Measurements from ENCODE around the gene RBMY1F. TPM values are rescaled to one million over a fixed set of nuclear protein-coding genes. Genes with fewer than 3 reads are reported as not detected.
"Not testable (repeated sequence)": the region's sequence is repeated elsewhere in the genome, so short reads cannot be mapped to it uniquely, and the experiment has no call there.

Gene RBMY1F
- total RNA-seq, result not detected

DNA sequence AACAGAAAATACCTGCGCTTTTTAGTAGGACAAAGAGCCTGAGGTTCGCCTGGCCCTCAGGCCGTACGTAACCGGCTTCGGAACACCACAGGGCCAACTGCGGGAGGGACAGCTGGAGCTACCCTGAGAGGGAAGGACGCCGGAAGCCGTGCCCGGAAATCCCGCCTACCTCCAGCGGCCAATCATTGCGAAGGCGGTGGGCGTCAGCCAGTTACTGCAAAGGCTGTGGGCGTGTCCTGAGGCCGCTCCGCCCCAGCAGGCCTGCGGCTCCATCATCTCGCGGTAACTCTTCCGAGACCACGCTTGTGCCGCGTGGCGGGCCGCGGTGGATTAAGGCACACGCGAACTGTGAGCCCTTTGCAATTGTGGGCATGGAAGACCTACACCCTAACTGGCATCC lies at the start of gene RBMY1F:
Gene RBMY1F, minus strand, starts transcription at position 101 of the 400 bp plus-strand sequence. CDS start 1,954 bp downstream, outside the sequence.
- DNase-seq (ENCODE audit: low spot score in 2 of 2); H3K9me3 ChIP-seq; H3K27me3 ChIP-seq; H3K4me3 ChIP-seq; H3K27ac ChIP-seq; H3K36me3 ChIP-seq; H3K4me1 ChIP-seq; intact Hi-C loops (cut with DNase I; ENCODE audit: low total_unique reads): not testable (repeated sequence)

DNA sequence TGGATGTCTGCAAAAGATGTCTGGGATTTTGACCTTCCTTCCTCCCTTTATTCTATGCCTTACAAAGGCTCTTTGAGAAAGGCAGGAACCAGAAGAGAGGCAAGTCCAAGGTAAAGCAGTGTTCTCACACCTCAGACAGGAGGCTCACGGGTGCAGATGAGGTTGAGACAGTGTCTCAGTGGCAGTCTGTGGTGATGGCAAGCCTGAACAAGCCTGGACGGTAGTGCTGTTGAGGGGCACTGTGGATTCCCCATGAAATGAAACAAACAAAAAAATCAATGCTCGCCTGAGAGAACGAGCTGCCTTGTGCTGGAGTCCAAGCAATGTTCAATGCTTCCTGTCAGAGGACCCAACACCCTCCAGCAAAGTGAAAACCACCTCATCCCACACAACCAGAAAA lies 31.6 kb downstream of the RBMY1F start:
- H3K27me3 ChIP-seq; DNase-seq (ENCODE audit: low spot score in 2 of 2); intact Hi-C loops (cut with DNase I; ENCODE audit: low total_unique reads); H3K27ac ChIP-seq; H3K36me3 ChIP-seq; H3K4me3 ChIP-seq; H3K4me1 ChIP-seq; H3K9me3 ChIP-seq: not testable (repeated sequence)

DNA sequence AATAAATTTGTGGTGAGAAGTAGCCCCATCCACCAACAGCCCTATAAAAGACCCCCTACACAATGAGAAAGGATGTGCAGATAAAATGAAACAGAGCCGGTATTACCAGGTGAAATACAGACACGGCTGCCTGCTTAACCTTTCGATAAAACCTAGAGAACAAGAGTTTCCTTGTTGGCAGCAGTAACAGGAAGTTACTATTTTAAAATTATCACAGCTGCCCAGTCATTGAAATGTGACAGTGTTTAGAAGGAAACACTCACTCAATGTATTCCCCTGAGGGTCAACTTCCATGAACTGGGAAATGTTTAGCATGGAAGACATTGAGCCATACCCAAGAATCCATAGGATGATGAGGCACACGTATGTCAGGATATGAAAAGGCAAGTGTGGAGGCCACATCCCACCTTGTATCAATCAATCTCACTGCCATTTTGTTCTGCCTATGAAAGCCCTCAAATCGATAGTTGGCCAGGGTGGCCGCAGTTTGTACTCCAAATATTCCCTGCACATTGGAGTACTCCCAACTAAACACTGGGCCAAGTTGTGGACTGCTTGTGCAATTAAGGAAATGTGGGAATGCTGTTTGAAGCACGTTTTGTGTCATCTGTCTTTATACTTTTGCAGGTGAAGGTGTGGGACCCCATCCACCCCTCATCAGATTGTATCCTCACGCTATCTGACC lies 41.6 kb downstream of the RBMY1F start:
- intact Hi-C loops (cut with DNase I; ENCODE audit: low total_unique reads); H3K9me3 ChIP-seq; H3K27ac ChIP-seq; H3K36me3 ChIP-seq; H3K4me1 ChIP-seq; H3K27me3 ChIP-seq; DNase-seq (ENCODE audit: low spot score in 2 of 2); H3K4me3 ChIP-seq: not testable (repeated sequence)

DNA sequence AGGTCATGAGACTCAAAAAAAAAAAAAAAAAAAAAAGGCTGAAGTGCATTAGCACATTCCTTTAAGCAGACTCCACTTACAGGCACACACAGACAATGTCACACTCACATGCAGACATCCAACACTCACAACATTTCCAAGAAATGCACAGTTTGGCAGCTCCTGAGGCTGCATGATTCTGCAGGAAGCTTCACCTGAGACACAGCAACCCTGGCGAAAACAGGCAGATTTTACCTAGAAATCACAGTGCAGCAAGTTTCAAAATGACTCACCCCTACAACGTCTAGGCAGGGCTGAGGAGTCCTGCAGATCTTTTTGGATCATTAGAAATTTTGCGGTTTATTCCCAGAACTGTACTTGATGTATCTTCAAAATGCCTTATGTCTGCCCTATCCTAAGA lies 48.0 kb downstream of the RBMY1F start:
- intact Hi-C loops (cut with DNase I; ENCODE audit: low total_unique reads); DNase-seq (ENCODE audit: low spot score in 2 of 2); H3K9me3 ChIP-seq; H3K4me1 ChIP-seq; H3K27me3 ChIP-seq; H3K4me3 ChIP-seq; H3K36me3 ChIP-seq; H3K27ac ChIP-seq: not testable (repeated sequence)

DNA sequence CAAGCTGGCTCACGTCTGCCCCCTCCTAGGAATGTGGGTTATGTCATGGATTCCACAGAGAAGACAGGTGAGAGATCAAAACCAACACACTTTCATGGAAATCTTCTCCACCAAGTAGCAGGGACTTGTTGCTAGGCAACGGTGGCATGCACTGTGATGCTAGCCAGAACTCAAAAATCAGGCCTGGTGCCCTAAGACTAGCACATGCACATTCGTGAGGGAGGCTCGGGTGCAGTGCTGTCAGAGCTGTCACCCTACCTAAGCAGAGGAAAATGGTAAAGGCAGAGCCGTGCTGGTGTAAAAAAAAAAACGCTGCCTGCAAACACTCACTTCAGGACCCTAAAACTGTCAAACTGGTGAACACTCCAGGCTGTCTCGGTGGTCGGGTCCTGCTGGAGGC lies 52.2 kb downstream of the RBMY1F start:
- H3K9me3 ChIP-seq; H3K27me3 ChIP-seq; intact Hi-C loops (cut with DNase I; ENCODE audit: low total_unique reads); DNase-seq (ENCODE audit: low spot score in 2 of 2); H3K27ac ChIP-seq; H3K4me3 ChIP-seq; H3K4me1 ChIP-seq; H3K36me3 ChIP-seq: not testable (repeated sequence)

Other genes with a start within 250 kb of the RBMY1F start
- gene RBMY1J, start 220.5 kb upstream of the RBMY1F start, total RNA-seq, result not detected

Measured in breast epithelium (tissue), 4 donors.